Measurements from ENCODE around the gene NR4A1. TPM values are rescaled to one million over a fixed set of nuclear protein-coding genes. Genes with fewer than 3 reads are reported as not detected.

NR4A1 gene
- total RNA-seq, 3 donors from 2014 or later, result 16.2 to 123 (median 44.6) TPM

- Histone ChIP-seq H3K36me3 (ENCODE audit: low read depth) (no peaks in the 10 kb centered on the region), H3K4me1 (ENCODE audit: low read depth) (peaks cover 11% of the 10 kb centered on the region), H3K9me3 (no peaks in the 10 kb centered on the region), H3K4me3 (no peak overlapping the region)
- DNase-seq, result no peak
- intact Hi-C loops (cut with DNase I, micrococcal nuclease), result no loop called here
- no peak for TF ChIP-seq CTCF (IDR thresholded peaks at IDR 0.05)
- ATAC-seq, result no peak
Measured at GRCh38 chr12:52086944-52087835, 35.9 kb downstream of the NR4A1 start.

GRCh38 chr12:52087961-52088820, 36.9 kb downstream of the NR4A1 start:
- intact Hi-C loops (cut with DNase I, micrococcal nuclease), result no loop called here
- no peak for DNase-seq
- H3K4me1 ChIP-seq (ENCODE audit: low read depth), result peaks cover 20% of the 10 kb centered on the region

GRCh38 chr12:52089491-52089890, 38.2 kb downstream of the NR4A1 start:
- intact Hi-C loops (cut with DNase I, micrococcal nuclease), result no loop called here
- DNase-seq (no peak), ATAC-seq (no peak)
- Histone ChIP-seq H3K4me1 (ENCODE audit: low read depth) (peaks cover 20% of the 10 kb centered on the region), H3K4me3 (no peak overlapping the region), H3K36me3 (ENCODE audit: low read depth) (no peaks in the 10 kb centered on the region), H3K9me3 (no peaks in the 10 kb centered on the region)
- no peak for TF ChIP-seq CTCF (IDR thresholded peaks at IDR 0.05)

More at GRCh38 chr12:52087961-52088820, 36.9 kb downstream of the NR4A1 start:
- TF ChIP-seq CTCF (IDR thresholded peaks at IDR 0.05), result no peak
- Histone ChIP-seq H3K9me3 (no peaks in the 10 kb centered on the region), H3K36me3 (ENCODE audit: low read depth) (no peaks in the 10 kb centered on the region), H3K4me3 (no peak overlapping the region)
- ATAC-seq, result no peak

- Histone ChIP-seq H3K4me1 (ENCODE audit: low read depth) (peaks cover 20% of the 10 kb centered on the region), H3K4me3 (no peak overlapping the region), H3K36me3 (ENCODE audit: low read depth) (no peaks in the 10 kb centered on the region), H3K9me3 (no peaks in the 10 kb centered on the region)
- intact Hi-C loops (cut with DNase I, micrococcal nuclease), result no loop called here
- TF ChIP-seq CTCF (IDR thresholded peaks at IDR 0.05), result no peak
- ATAC-seq, result no peak
- no peak for DNase-seq
Measured at GRCh38 chr12:52090291-52090690, 39.0 kb downstream of the NR4A1 start.

- no peaks in the 10 kb centered on the region for H3K9me3 ChIP-seq
- intact Hi-C loops (cut with DNase I, micrococcal nuclease), result no loop called here
- DNase-seq, result no peak
- no peak overlapping the region for H3K4me3 ChIP-seq
- no peaks in the 10 kb centered on the region for H3K36me3 ChIP-seq (ENCODE audit: low read depth)
- ATAC-seq, result no peak
- peaks cover 18% of the 10 kb centered on the region for H3K4me1 ChIP-seq (ENCODE audit: low read depth)
- no peak for TF ChIP-seq CTCF (IDR thresholded peaks at IDR 0.05)
Measured at GRCh38 chr12:52091061-52091460, 39.8 kb downstream of the NR4A1 start.

Measured in mucosa of descending colon (tissue), 3 donors.